H9 (cell line): ENCODE measurements around the gene TUSC7. TPM values are rescaled to one million over a fixed set of nuclear protein-coding genes. Genes with fewer than 3 reads are reported as not detected.

Source experiments
- DNase-seq: peaks from one replicate; pipeline ENCODE4 v3.0.0-alpha.2; 2017
- H2AFZ ChIP-seq: one replicate; pipeline ENCODE4 v1.6.1; 2013; ENCODE audit warnings: mild to moderate bottlenecking, low read length, control low read depth, moderate library complexity
- H2AK5ac ChIP-seq: 2 replicates; pipeline ENCODE4 v1.6.1; 2013; ENCODE audit warnings: low read length, control low read depth, mixed read lengths; ENCODE audit not compliant: insufficient read length
- H2BK120ac ChIP-seq: one replicate; pipeline ENCODE4 v1.6.1; 2013; ENCODE audit warnings: low read depth, mild to moderate bottlenecking, low read length, control low read depth, inconsistent platforms; ENCODE audit not compliant: poor library complexity, severe bottlenecking
- H2BK12ac ChIP-seq: 2 replicates; pipeline ENCODE4 v1.6.1; 2013; ENCODE audit warnings: low read length, control low read depth, mixed read lengths, low read depth; ENCODE audit not compliant: insufficient read length
- H2BK15ac ChIP-seq: 2 replicates; pipeline ENCODE4 v1.6.1; 2013; ENCODE audit warnings: low read depth, low read length, control low read depth
- H2BK20ac ChIP-seq: one replicate; pipeline ENCODE4 v1.6.1; 2013; ENCODE audit warnings: low read depth, mild to moderate bottlenecking, low read length, control low read depth, inconsistent platforms; ENCODE audit not compliant: poor library complexity, severe bottlenecking
- H2BK5ac ChIP-seq: 2 replicates; pipeline ENCODE4 v1.6.1; 2013; ENCODE audit warnings: low read length, control low read depth, mixed read lengths; ENCODE audit not compliant: insufficient read length
- H3K14ac ChIP-seq: 2 replicates; pipeline ENCODE4 v1.6.1; 2013; ENCODE audit warnings: low read length, control low read depth; ENCODE audit not compliant: insufficient read depth
- H3K18ac ChIP-seq: 2 replicates; pipeline ENCODE4 v1.6.1; 2013; ENCODE audit warnings: low read depth, mild to moderate bottlenecking, mixed read lengths, low read length, control low read depth; ENCODE audit not compliant: insufficient read length
- H3K23ac ChIP-seq: 2 replicates; pipeline ENCODE4 v1.6.1; 2013; ENCODE audit warnings: low read length, control low read depth, mixed read lengths, low read depth; ENCODE audit not compliant: insufficient read length
- H3K23me2 ChIP-seq: 2 replicates; pipeline ENCODE4 v1.6.1; 2013; ENCODE audit warnings: low read depth, mild to moderate bottlenecking, mixed read lengths, low read length, control low read depth; ENCODE audit not compliant: insufficient read length, poor library complexity, severe bottlenecking
- H3K27ac ChIP-seq: 2 replicates; pipeline ENCODE4 v1.5.1; 2013; ENCODE audit warnings: low read length, control low read depth, mixed read lengths, low read depth; ENCODE audit not compliant: insufficient read length
- H3K27me3 ChIP-seq: 2 replicates; pipeline ENCODE4 v1.6.1; 2013; ENCODE audit warnings: low read length, control low read depth, inconsistent platforms; ENCODE audit not compliant: insufficient read depth
- H3K4ac ChIP-seq: 2 replicates; pipeline ENCODE4 v1.6.1; 2013; ENCODE audit warnings: low read depth, mild to moderate bottlenecking, control low read depth, inconsistent platforms, low read length, moderate library complexity
- H3K4me1 ChIP-seq: 2 replicates; pipeline ENCODE4 v1.6.1; 2013; ENCODE audit warnings: low read length, control low read depth, inconsistent platforms; ENCODE audit not compliant: insufficient read depth
- H3K4me2 ChIP-seq: 2 replicates; pipeline ENCODE4 v1.6.1; 2013; ENCODE audit warnings: low read length, control low read depth, mixed read lengths; ENCODE audit not compliant: insufficient read length, insufficient read depth
- H3K56ac ChIP-seq: 2 replicates; pipeline ENCODE4 v1.6.1; 2013; ENCODE audit warnings: low read depth, mild to moderate bottlenecking, mixed read lengths, low read length, control low read depth; ENCODE audit not compliant: insufficient read length
- H3K79me1 ChIP-seq: 2 replicates; pipeline ENCODE4 v1.6.1; 2013; ENCODE audit warnings: low read depth, mild to moderate bottlenecking, moderate library complexity, low read length, control low read depth, inconsistent platforms; ENCODE audit not compliant: insufficient read depth, poor library complexity, severe bottlenecking
- H3K79me2 ChIP-seq: 2 replicates; pipeline ENCODE4 v1.6.1; 2013; ENCODE audit warnings: low read length, control low read depth, inconsistent platforms; ENCODE audit not compliant: insufficient read depth
- H3K9ac ChIP-seq: 2 replicates; pipeline ENCODE4 v1.6.1; 2013; ENCODE audit warnings: low read length, control low read depth, mixed read lengths; ENCODE audit not compliant: insufficient read length; ENCODE audit errors: extremely low read depth
- H3K9me3 ChIP-seq: one replicate; pipeline ENCODE4 v1.6.1; 2013; ENCODE audit warnings: low read depth, low read length, inconsistent platforms; ENCODE audit not compliant: control insufficient read depth
- H3T11ph ChIP-seq: one replicate; pipeline ENCODE4 v1.6.1; 2013; ENCODE audit warnings: mild to moderate bottlenecking, low read length, control low read depth, inconsistent platforms
- H4K20me1 ChIP-seq: one replicate; pipeline ENCODE4 v1.6.1; 2013; ENCODE audit not compliant: control insufficient read depth, insufficient read length, insufficient read depth
- H4K5ac ChIP-seq: 2 replicates; pipeline ENCODE4 v1.6.1; 2013; ENCODE audit warnings: low read depth, mild to moderate bottlenecking, mixed read lengths, low read length, control low read depth; ENCODE audit not compliant: insufficient read length
- H4K8ac ChIP-seq: replicated peaks from 2 replicates; pipeline ENCODE4 v1.6.1; 2013; ENCODE audit warnings: low read length, control low read depth, mixed read lengths, low read depth; ENCODE audit not compliant: insufficient read length
- H4K91ac ChIP-seq: 2 replicates; pipeline ENCODE4 v1.6.1; 2013; ENCODE audit warnings: low read depth, mild to moderate bottlenecking, moderate library complexity, mixed read lengths, low read length, control low read depth; ENCODE audit not compliant: insufficient read length
- H3K27ac Mint-ChIP-seq, 3 experiments: 2 replicates in 2 of 3; 3 replicates in 1 of 3; pipeline ENCODE4 v1.8.0; 2020 to 2021; ENCODE audit warnings: mixed read lengths in 3 of 3, mild to moderate bottlenecking in 1 of 3, moderate library complexity in 1 of 3
- H3K27me3 Mint-ChIP-seq: 2 replicates; pipeline ENCODE4 v1.8.0; 2021; ENCODE audit warnings: low read depth, mild to moderate bottlenecking, moderate library complexity, mixed read lengths
- H3K36me3 Mint-ChIP-seq, 3 experiments: 2 replicates in 2 of 3; 3 replicates in 1 of 3; pipeline ENCODE4 v1.8.0; 2020 to 2021; ENCODE audit warnings: low read depth in 3 of 3, mixed read lengths in 3 of 3; ENCODE audit not compliant: insufficient read depth in 1 of 3
- H3K4me1 Mint-ChIP-seq, 2 experiments: 2 replicates each; pipeline ENCODE4 v1.8.0; 2020; ENCODE audit warnings: mixed read lengths in 2 of 2
- H3K4me3 Mint-ChIP-seq, 2 experiments: 2 replicates in 1 of 2; 3 replicates in 1 of 2; pipeline ENCODE4 v1.8.0; 2020 to 2021; ENCODE audit warnings: mild to moderate bottlenecking in 2 of 2, mixed read lengths in 2 of 2, moderate library complexity in 1 of 2
- H3K9me3 Mint-ChIP-seq, 2 experiments: 2 replicates in 1 of 2; 3 replicates in 1 of 2; pipeline ENCODE4 v1.8.0; 2020; ENCODE audit warnings: mild to moderate bottlenecking in 2 of 2, mixed read lengths in 2 of 2, moderate library complexity in 1 of 2
- CTCF ChIP-seq: fragments of 200-600 bp; sonication (generic); conservative IDR thresholded peaks from 3 replicates; pipeline ENCODE4 v1.8.0; 2021; ENCODE audit warnings: antibody characterized with exemption, mild to moderate bottlenecking
- WGBS: extraction: QIAGEN DNeasy Blood & Tissue Kit; methylation state at CpG from one replicate; pipeline ENCODE4 v1.1.7; 2013; ENCODE audit warnings: missing lambda C conversion rate, low lambda C conversion rate, mixed read lengths; ENCODE audit not compliant: insufficient read length; ENCODE audit errors: extremely low coverage; 5-methylcytosine and 5-hydroxymethylcytosine counted together
- total RNA-seq: library from RNA; stranded (reverse); gene quantifications from 2 replicates; pipeline ENCODE4 v1.2.1, GENCODE V29; 2021

The TUSC7 gene
- total RNA-seq, 1 experiment from 2014 or later = not detected

- no CpG with 5 or more reads among the region's 2 CpGs for WGBS
These were observed 24.7 kb downstream of the TUSC7 start for GRCh38 chr3:116734243-116734642.

More at GRCh38 chr3:116734243-116734642, 24.7 kb downstream of the TUSC7 start:
- H3K4me3 Mint-ChIP-seq = no peak overlapping the region
- H3K9me3 Mint-ChIP-seq = peaks cover 16% of the 10 kb centered on the region in 2 experiments
- Histone ChIP-seq H3K27ac (no peak overlapping the region), H2BK120ac (no peak overlapping the region), H3K9me3 (peaks cover 4% of the 10 kb centered on the region), H3K23me2 (no peaks in the 10 kb centered on the region), H3K79me2 (no peaks in the 10 kb centered on the region), H3K18ac (no peak overlapping the region), H3K9ac (no peak overlapping the region), H2AK5ac (no peak overlapping the region), H3T11ph (no peak overlapping the region), H3K56ac (no peak overlapping the region), H2BK20ac (no peak overlapping the region), H3K79me1 (no peaks in the 10 kb centered on the region), H4K8ac (no peak overlapping the region), H3K27me3 (no peaks in the 10 kb centered on the region), H3K4ac (no peak overlapping the region), H3K4me1 (no peaks in the 10 kb centered on the region), H2BK15ac (no peak overlapping the region), H3K23ac (no peak overlapping the region), H4K5ac (no peak overlapping the region), H4K91ac (no peak overlapping the region), H3K14ac (no peak overlapping the region), H3K4me2 (no peak overlapping the region), H2BK12ac (no peak overlapping the region), H4K20me1 (no peaks in the 10 kb centered on the region), H2AFZ (no peak overlapping the region), H2BK5ac (no peak overlapping the region)
- H3K4me1 Mint-ChIP-seq = no peaks in the 10 kb centered on the region
- no peak for DNase-seq
- peaks cover 10 to 20% (median 11%) of the 10 kb centered on the region in 3 experiments; a peak in 6 of 7 replicates for H3K36me3 Mint-ChIP-seq
- TF ChIP-seq CTCF = no peak
- H3K27me3 Mint-ChIP-seq = no peaks in the 10 kb centered on the region
- no peak overlapping the region for H3K27ac Mint-ChIP-seq
